ENCODE results near the gene LY6G5C. TPM values are rescaled to one million over a fixed set of nuclear protein-coding genes. Genes with fewer than 3 reads are reported as not detected.

The LY6G5C gene
- total and polyA plus RNA-seq, 2 of the 13 experiments (the other 11 are each of a cell fraction or from before 2014, with no cell fraction given): 0.33 to 0.55 TPM

DNA sequence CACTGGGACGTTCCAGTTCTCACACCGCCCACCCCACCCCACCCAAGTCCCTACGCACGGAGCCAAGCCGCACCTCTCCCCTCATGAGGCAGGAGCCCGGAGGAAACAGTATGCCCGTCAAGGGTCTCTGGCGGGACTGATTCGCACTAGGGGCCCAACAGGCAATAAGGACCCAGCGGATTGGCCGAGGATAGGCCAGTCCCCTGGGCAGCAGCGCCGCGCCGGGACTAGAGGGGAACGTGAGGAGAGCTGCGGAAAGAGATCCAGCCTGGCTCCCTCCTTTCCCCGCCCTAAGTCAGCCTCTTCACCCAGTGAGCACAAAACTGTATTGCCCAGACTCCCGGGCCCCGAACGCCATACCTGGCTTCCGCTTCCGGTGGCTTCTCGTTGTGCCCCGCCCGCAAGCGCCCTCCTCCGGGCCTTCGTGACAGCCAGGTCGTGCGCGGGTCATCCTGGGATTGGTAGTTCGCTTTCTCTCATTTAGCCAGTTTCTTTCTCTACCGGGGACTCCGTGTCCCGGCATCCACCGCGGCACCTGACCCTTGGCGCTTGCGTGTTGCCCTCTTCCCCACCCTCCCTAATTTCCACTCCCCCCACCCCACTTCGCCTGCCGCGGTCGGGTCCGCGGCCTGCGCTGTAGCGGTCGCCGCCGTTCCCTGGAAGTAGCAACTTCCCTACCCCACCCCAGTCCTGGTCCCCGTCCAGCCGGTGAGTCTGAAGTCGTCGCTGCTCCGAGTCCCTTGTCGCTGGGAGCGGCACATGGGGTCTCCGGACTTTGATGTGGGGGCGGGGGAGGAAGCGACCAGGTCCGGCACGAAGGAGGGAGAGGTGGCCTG is 15.1 kb downstream of the LY6G5C start, which contains the start of gene CSNK2B (continued):
- TF ChIP-seq, protein P1, sequence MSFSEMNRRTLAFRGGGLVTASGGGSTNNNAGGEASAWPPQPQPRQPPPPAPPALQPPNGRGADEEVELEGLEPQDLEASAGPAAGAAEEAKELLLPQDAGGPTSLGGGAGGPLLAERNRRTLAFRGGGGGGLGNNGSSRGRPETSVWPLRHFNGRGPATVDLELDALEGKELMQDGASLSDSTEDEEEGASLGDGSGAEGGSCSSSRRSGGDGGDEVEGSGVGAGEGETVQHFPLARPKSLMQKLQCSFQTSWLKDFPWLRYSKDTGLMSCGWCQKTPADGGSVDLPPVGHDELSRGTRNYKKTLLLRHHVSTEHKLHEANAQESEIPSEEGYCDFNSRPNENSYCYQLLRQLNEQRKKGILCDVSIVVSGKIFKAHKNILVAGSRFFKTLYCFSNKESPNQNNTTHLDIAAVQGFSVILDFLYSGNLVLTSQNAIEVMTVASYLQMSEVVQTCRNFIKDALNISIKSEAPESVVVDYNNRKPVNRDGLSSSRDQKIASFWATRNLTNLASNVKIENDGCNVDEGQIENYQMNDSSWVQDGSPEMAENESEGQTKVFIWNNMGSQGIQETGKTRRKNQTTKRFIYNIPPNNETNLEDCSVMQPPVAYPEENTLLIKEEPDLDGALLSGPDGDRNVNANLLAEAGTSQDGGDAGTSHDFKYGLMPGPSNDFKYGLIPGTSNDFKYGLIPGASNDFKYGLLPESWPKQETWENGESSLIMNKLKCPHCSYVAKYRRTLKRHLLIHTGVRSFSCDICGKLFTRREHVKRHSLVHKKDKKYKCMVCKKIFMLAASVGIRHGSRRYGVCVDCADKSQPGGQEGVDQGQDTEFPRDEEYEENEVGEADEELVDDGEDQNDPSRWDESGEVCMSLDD (CRISPR knock-in tag; IDR thresholded peaks at IDR 0.05; ENCODE audit: borderline replicate concordance): no peak
- TF ChIP-seq, protein P2, sequence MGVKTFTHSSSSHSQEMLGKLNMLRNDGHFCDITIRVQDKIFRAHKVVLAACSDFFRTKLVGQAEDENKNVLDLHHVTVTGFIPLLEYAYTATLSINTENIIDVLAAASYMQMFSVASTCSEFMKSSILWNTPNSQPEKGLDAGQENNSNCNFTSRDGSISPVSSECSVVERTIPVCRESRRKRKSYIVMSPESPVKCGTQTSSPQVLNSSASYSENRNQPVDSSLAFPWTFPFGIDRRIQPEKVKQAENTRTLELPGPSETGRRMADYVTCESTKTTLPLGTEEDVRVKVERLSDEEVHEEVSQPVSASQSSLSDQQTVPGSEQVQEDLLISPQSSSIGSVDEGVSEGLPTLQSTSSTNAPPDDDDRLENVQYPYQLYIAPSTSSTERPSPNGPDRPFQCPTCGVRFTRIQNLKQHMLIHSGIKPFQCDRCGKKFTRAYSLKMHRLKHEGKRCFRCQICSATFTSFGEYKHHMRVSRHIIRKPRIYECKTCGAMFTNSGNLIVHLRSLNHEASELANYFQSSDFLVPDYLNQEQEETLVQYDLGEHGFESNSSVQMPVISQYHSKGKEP (CRISPR knock-in tag; IDR thresholded peaks at IDR 0.05): 0 out of 2 replicates have a peak, but pooled peaks have one; percentile 40
- TF ChIP-seq NCOR1 (IDR thresholded peaks at IDR 0.05; ENCODE audit: borderline replicate concordance, low read length) (peak; percentile 66; the same call in 1 of the 2 replicates), SNAI1 (CRISPR knock-in tag; IDR thresholded peaks at IDR 0.05; ENCODE audit: borderline replicate concordance) (peak; percentile 16), TBX2 (CRISPR knock-in tag; IDR thresholded peaks at IDR 0.05; ENCODE audit: borderline replicate concordance) (peak; percentile 14; the same call in 1 of the 2 replicates), CAMTA2 (CRISPR knock-in tag; IDR thresholded peaks at IDR 0.05; ENCODE audit: borderline replicate concordance) (0 out of 2 replicates have a peak, but pooled peaks have one; percentile 50), RFXAP (CRISPR knock-in tag; IDR thresholded peaks at IDR 0.05; ENCODE audit: borderline replicate concordance) (0 out of 2 replicates have a peak, but pooled peaks have one; percentile 53), NFYB (CRISPR knock-in tag; IDR thresholded peaks at IDR 0.05) (peak; percentile 57; the same call in 1 of the 2 replicates), ZNF180 (CRISPR knock-in tag; IDR thresholded peaks at IDR 0.05; ENCODE audit: borderline replicate concordance, low read depth) (0 out of 2 replicates have a peak, but pooled peaks have one; percentile 31), ZNF317 (CRISPR knock-in tag; IDR thresholded peaks at IDR 0.05) (peak; percentile 80), NFE2L2 (IDR thresholded peaks at IDR 0.05; ENCODE audit: low read length) (0 out of 2 replicates have a peak, but pooled peaks have one; percentile 15), HMG20A (CRISPR knock-in tag; IDR thresholded peaks at IDR 0.05; ENCODE audit: borderline replicate concordance) (no peak; the same call in 1 of the 2 replicates), ELF1 (CRISPR knock-in tag; IDR thresholded peaks at IDR 0.05) (peak; percentile 93)
- TF ChIP-seq, protein P3, sequence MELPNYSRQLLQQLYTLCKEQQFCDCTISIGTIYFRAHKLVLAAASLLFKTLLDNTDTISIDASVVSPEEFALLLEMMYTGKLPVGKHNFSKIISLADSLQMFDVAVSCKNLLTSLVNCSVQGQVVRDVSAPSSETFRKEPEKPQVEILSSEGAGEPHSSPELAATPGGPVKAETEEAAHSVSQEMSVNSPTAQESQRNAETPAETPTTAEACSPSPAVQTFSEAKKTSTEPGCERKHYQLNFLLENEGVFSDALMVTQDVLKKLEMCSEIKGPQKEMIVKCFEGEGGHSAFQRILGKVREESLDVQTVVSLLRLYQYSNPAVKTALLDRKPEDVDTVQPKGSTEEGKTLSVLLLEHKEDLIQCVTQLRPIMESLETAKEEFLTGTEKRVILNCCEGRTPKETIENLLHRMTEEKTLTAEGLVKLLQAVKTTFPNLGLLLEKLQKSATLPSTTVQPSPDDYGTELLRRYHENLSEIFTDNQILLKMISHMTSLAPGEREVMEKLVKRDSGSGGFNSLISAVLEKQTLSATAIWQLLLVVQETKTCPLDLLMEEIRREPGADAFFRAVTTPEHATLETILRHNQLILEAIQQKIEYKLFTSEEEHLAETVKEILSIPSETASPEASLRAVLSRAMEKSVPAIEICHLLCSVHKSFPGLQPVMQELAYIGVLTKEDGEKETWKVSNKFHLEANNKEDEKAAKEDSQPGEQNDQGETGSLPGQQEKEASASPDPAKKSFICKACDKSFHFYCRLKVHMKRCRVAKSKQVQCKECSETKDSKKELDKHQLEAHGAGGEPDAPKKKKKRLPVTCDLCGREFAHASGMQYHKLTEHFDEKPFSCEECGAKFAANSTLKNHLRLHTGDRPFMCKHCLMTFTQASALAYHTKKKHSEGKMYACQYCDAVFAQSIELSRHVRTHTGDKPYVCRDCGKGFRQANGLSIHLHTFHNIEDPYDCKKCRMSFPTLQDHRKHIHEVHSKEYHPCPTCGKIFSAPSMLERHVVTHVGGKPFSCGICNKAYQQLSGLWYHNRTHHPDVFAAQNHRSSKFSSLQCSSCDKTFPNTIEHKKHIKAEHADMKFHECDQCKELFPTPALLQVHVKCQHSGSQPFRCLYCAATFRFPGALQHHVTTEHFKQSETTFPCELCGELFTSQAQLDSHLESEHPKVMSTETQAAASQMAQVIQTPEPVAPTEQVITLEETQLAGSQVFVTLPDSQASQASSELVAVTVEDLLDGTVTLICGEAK (IDR thresholded peaks at IDR 0.05): peak; percentile 75
- TF ChIP-seq, protein P3 (CRISPR knock-in tag; IDR thresholded peaks at IDR 0.05): peak; percentile 61
